HepG2 (cell line): ENCODE data around the gene SPRYD3. TPM values are rescaled to one million over a fixed set of nuclear protein-coding genes. Genes with fewer than 3 reads are reported as not detected.

ENCODE experiments used
- AGO1 ChIP-seq: fragments of 200-400 bp; formaldehyde crosslinking; IDR thresholded peaks from 2 replicates; pipeline ENCODE4 v1.6.1; 2017; ENCODE audit warnings: mild to moderate bottlenecking, low read depth, low read length, moderate library complexity; ENCODE audit not compliant: poor library complexity, severe bottlenecking
- AKAP8 ChIP-seq: sonication (generic); formaldehyde crosslinking; IDR thresholded peaks from 2 replicates; pipeline ENCODE4 v1.5.1; 2020; ENCODE audit warnings: mild to moderate bottlenecking, missing genetic modification reagents
- ARNT2 ChIP-seq: sonication (generic); formaldehyde crosslinking; IDR thresholded peaks from 2 replicates; pipeline ENCODE4 v1.8.0; 2022; ENCODE audit warnings: mild to moderate bottlenecking, low read depth, missing genetic modification reagents, moderate library complexity
- NR2F2 ChIP-seq: IDR thresholded peaks from 2 replicates; pipeline ENCODE4 v1.6.1; 2012; ENCODE audit warnings: low read depth, inconsistent platforms, borderline replicate concordance
- ZFP36 ChIP-seq: fragments of 150-350 bp; IDR thresholded peaks from 2 replicates; pipeline ENCODE4 v1.6.1; 2018; ENCODE audit warnings: borderline replicate concordance, low read length, low read depth; ENCODE audit not compliant: partially characterized antibody
- ZNF143 ChIP-seq: sonication (generic); formaldehyde crosslinking; IDR thresholded peaks from 2 replicates; pipeline ENCODE4 v1.4.0; 2020; ENCODE audit warnings: missing genetic modification reagents
- ZNF607 ChIP-seq: sonication (generic); formaldehyde crosslinking; IDR thresholded peaks from 2 replicates; pipeline ENCODE4 v1.5.1; 2020; ENCODE audit warnings: missing genetic modification reagents, mild to moderate bottlenecking, borderline replicate concordance
- ZNF781 ChIP-seq: sonication (generic); formaldehyde crosslinking; IDR thresholded peaks from 2 replicates; pipeline ENCODE4 v1.5.1; 2020; ENCODE audit warnings: borderline replicate concordance, mild to moderate bottlenecking, missing genetic modification reagents; ENCODE audit errors: not compliant biosample characterization
- ZSCAN30 ChIP-seq: sonication (generic); formaldehyde crosslinking; IDR thresholded peaks from 2 replicates; pipeline ENCODE4 v1.5.0; 2020; ENCODE audit warnings: mild to moderate bottlenecking, missing genetic modification reagents
- polyA plus RNA-seq, 8 experiments: library from polyadenylated mRNA; depleted of rRNA in 3 of 8; stranded (reverse) in 7 of 8; unstranded in 1 of 8; fragments of >200 nt; fragmentation: Illumina TruSeq in 4 of 8; extraction: Trizol in 4 of 8; gene quantifications; 2 replicates each; pipeline versions ENCODE4 v1.2.1 to v1.2.3, GENCODE V29; 2011 to 2016; ENCODE audit warnings: low read depth in 4 of 8, missing spikeins in 1 of 8, mixed read lengths in 1 of 8; ENCODE audit not compliant: insufficient read depth in 1 of 8
- total RNA-seq, 5 experiments: library from RNA; depleted of rRNA; stranded (reverse); fragments of >200 nt; fragmentation: Illumina TruSeq; extraction: Trizol; gene quantifications; 2 replicates each; pipeline ENCODE4 v1.2.3, GENCODE V29; 2016; ENCODE audit warnings: low read depth in 1 of 5
- TF ChIP-seq, protein P1 (sequence below): sonication (generic); formaldehyde crosslinking; IDR thresholded peaks from 2 replicates; pipeline ENCODE4 v1.4.0; 2020; ENCODE audit warnings: missing genetic modification reagents
- TF ChIP-seq, protein P2 (sequence below): sonication (generic); formaldehyde crosslinking; IDR thresholded peaks from 2 replicates; pipeline ENCODE4 v1.9.0; 2021; ENCODE audit warnings: missing genetic modification reagents, mild to moderate bottlenecking, borderline replicate concordance
- TF ChIP-seq, protein P3 (sequence below): sonication (generic); formaldehyde crosslinking; IDR thresholded peaks from 2 replicates; pipeline ENCODE4 v1.4.0; 2020; ENCODE audit warnings: missing genetic modification reagents, borderline replicate concordance
- TF ChIP-seq, protein P4 (sequence below): sonication (generic); formaldehyde crosslinking; IDR thresholded peaks from 2 replicates; pipeline ENCODE4 v1.4.0; 2020; ENCODE audit warnings: missing genetic modification reagents, borderline replicate concordance
- TF ChIP-seq, protein P5 (sequence below): fragments of 450-650 bp; IDR thresholded peaks from 2 replicates; pipeline ENCODE4 v1.6.1; 2017; ENCODE audit warnings: mild to moderate bottlenecking

Gene SPRYD3
- total and polyA plus RNA-seq, 2 of the 13 experiments (the other 11 are each of a cell fraction or from before 2014, with no cell fraction given) = 9.0 to 9.2 TPM

DNA sequence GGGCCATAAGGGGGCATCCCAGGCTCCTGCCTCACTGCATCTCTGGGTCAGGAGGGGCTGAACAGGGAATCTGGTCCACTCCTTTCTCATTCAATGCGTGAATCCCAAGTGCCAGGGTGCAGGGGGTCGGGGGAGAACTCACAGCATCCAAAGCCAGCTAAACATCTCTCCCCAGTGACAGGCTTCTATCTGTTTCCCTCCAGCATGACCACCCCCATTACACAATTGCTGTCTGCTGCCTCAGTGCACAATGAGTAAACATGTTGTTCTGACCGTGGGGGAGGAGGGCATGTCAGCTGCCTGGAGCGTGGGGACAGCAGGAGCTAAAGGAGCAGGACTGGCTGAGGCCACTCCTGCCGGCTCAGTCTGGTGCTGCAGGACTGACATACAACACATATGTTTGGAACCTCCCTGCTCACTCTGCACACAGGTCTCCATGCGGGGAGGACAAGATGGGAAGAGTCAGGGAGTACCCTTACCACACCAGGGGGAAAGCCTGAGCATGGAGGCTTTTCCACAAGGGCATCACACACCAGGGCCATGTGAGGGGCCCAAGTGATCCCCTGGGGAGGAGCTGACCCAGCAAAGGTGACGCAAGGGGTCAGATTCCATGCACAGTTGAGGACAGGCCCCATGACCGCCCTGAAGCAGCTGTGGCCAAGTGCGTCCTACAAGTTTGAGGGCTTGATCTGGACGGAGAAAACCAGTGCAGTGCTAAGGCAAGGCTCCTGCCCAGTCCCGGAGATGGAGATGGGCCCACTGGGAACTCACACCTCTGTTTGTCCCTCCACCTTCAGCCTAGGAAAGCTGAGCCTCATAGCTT is 27.9 kb downstream of the SPRYD3 start (continued):
- TF ChIP-seq, protein P1, sequence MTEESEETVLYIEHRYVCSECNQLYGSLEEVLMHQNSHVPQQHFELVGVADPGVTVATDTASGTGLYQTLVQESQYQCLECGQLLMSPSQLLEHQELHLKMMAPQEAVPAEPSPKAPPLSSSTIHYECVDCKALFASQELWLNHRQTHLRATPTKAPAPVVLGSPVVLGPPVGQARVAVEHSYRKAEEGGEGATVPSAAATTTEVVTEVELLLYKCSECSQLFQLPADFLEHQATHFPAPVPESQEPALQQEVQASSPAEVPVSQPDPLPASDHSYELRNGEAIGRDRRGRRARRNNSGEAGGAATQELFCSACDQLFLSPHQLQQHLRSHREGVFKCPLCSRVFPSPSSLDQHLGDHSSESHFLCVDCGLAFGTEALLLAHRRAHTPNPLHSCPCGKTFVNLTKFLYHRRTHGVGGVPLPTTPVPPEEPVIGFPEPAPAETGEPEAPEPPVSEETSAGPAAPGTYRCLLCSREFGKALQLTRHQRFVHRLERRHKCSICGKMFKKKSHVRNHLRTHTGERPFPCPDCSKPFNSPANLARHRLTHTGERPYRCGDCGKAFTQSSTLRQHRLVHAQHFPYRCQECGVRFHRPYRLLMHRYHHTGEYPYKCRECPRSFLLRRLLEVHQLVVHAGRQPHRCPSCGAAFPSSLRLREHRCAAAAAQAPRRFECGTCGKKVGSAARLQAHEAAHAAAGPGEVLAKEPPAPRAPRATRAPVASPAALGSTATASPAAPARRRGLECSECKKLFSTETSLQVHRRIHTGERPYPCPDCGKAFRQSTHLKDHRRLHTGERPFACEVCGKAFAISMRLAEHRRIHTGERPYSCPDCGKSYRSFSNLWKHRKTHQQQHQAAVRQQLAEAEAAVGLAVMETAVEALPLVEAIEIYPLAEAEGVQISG (CRISPR knock-in tag) = peak; percentile 64
- TF ChIP-seq NR2F2 (no peak), ZSCAN30 (CRISPR knock-in tag) (no peak), ZNF781 (no peak), AKAP8 (peak; percentile 77; the same call in 1 of the 2 replicates), AGO1 (no peak), ARNT2 (CRISPR knock-in tag) (peak; percentile 42; the same call in 1 of the 2 replicates), ZFP36 (no peak), ZNF143 (CRISPR knock-in tag) (no peak), ZNF607 (peak; percentile 68; the same call in 1 of the 2 replicates)
- TF ChIP-seq, protein P2, sequence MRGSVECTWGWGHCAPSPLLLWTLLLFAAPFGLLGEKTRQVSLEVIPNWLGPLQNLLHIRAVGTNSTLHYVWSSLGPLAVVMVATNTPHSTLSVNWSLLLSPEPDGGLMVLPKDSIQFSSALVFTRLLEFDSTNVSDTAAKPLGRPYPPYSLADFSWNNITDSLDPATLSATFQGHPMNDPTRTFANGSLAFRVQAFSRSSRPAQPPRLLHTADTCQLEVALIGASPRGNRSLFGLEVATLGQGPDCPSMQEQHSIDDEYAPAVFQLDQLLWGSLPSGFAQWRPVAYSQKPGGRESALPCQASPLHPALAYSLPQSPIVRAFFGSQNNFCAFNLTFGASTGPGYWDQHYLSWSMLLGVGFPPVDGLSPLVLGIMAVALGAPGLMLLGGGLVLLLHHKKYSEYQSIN = no peak
- TF ChIP-seq, protein P3, sequence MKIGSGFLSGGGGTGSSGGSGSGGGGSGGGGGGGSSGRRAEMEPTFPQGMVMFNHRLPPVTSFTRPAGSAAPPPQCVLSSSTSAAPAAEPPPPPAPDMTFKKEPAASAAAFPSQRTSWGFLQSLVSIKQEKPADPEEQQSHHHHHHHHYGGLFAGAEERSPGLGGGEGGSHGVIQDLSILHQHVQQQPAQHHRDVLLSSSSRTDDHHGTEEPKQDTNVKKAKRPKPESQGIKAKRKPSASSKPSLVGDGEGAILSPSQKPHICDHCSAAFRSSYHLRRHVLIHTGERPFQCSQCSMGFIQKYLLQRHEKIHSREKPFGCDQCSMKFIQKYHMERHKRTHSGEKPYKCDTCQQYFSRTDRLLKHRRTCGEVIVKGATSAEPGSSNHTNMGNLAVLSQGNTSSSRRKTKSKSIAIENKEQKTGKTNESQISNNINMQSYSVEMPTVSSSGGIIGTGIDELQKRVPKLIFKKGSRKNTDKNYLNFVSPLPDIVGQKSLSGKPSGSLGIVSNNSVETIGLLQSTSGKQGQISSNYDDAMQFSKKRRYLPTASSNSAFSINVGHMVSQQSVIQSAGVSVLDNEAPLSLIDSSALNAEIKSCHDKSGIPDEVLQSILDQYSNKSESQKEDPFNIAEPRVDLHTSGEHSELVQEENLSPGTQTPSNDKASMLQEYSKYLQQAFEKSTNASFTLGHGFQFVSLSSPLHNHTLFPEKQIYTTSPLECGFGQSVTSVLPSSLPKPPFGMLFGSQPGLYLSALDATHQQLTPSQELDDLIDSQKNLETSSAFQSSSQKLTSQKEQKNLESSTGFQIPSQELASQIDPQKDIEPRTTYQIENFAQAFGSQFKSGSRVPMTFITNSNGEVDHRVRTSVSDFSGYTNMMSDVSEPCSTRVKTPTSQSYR (CRISPR knock-in tag) = peak; percentile 96
- TF ChIP-seq, protein P4, sequence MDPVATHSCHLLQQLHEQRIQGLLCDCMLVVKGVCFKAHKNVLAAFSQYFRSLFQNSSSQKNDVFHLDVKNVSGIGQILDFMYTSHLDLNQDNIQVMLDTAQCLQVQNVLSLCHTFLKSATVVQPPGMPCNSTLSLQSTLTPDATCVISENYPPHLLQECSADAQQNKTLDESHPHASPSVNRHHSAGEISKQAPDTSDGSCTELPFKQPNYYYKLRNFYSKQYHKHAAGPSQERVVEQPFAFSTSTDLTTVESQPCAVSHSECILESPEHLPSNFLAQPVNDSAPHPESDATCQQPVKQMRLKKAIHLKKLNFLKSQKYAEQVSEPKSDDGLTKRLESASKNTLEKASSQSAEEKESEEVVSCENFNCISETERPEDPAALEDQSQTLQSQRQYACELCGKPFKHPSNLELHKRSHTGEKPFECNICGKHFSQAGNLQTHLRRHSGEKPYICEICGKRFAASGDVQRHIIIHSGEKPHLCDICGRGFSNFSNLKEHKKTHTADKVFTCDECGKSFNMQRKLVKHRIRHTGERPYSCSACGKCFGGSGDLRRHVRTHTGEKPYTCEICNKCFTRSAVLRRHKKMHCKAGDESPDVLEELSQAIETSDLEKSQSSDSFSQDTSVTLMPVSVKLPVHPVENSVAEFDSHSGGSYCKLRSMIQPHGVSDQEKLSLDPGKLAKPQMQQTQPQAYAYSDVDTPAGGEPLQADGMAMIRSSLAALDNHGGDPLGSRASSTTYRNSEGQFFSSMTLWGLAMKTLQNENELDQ (CRISPR knock-in tag) = no peak
- TF ChIP-seq, protein P5, sequence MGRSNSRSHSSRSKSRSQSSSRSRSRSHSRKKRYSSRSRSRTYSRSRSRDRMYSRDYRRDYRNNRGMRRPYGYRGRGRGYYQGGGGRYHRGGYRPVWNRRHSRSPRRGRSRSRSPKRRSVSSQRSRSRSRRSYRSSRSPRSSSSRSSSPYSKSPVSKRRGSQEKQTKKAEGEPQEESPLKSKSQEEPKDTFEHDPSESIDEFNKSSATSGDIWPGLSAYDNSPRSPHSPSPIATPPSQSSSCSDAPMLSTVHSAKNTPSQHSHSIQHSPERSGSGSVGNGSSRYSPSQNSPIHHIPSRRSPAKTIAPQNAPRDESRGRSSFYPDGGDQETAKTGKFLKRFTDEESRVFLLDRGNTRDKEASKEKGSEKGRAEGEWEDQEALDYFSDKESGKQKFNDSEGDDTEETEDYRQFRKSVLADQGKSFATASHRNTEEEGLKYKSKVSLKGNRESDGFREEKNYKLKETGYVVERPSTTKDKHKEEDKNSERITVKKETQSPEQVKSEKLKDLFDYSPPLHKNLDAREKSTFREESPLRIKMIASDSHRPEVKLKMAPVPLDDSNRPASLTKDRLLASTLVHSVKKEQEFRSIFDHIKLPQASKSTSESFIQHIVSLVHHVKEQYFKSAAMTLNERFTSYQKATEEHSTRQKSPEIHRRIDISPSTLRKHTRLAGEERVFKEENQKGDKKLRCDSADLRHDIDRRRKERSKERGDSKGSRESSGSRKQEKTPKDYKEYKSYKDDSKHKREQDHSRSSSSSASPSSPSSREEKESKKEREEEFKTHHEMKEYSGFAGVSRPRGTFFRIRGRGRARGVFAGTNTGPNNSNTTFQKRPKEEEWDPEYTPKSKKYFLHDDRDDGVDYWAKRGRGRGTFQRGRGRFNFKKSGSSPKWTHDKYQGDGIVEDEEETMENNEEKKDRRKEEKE = no peak
